ENCODE results near the gene SMIM15. TPM values are rescaled to one million over a fixed set of nuclear protein-coding genes. Genes with fewer than 3 reads are reported as not detected.

SMIM15 gene
- total and polyA plus RNA-seq, 2 donors (not counting 3 experiments of a cell fraction or from before 2014, with no cell fraction given): 18.4 to 48.8 TPM

GRCh38 chr5:61130289-61130688 lies 32.0 kb downstream of the SMIM15 start:
- DNase-seq (ENCODE audit: low read depth, low spot score) (no peak), FAIRE-seq (no peak)
- Histone ChIP-seq H4K20me1 (replicated peaks; ENCODE audit: control insufficient read depth, extremely low read depth, insufficient read depth, low read length) (no peaks in the 10 kb centered on the region), H3K4me3 (replicated peaks in 1 of 3; ENCODE audit: insufficient read depth in 1 of 3, low read depth in 1 of 3, low read length in 3 of 3) (no peak overlapping the region), H3K9me1 (replicated peaks; ENCODE audit: control insufficient read depth, extremely low read depth, insufficient read depth, low read length) (no peaks in the 10 kb centered on the region), H3K79me2 (ENCODE audit: control insufficient read depth, insufficient read depth, low read length) (no peaks in the 10 kb centered on the region), H3K27ac (ENCODE audit: insufficient read depth, low read depth, low read length) (no peak overlapping the region), H3K36me3 (ENCODE audit: control insufficient read depth in 2 of 2, extremely low read depth in 1 of 2, insufficient read depth in 2 of 2, low read length in 2 of 2) (no peaks in the 10 kb centered on the region), H3K27me3 (ENCODE audit: control insufficient read depth in 2 of 2, insufficient read depth in 2 of 2, low read length in 2 of 2) (no peaks in the 10 kb centered on the region), H3K9me3 (replicated peaks; ENCODE audit: control insufficient read depth, insufficient read depth, low read length) (no peaks in the 10 kb centered on the region), H3K9ac (replicated peaks; ENCODE audit: extremely low read depth, insufficient read depth, low read length) (no peak overlapping the region), H2AFZ (ENCODE audit: low read depth, low read length) (no peak overlapping the region), H3K4me2 (ENCODE audit: insufficient read depth, low read length) (no peak overlapping the region), H3K4me1 (ENCODE audit: control insufficient read depth, extremely low read depth, insufficient read depth, low read length) (no peaks in the 10 kb centered on the region)
- ChIA-PET POLR2A (no interaction called here), CTCF (no interaction called here)
- no TSS peak for BruUV-seq (replicated peaks)
- intact Hi-C loops (cut with micrococcal nuclease): no loop called here
- TF ChIP-seq EZH2 (IDR thresholded peaks at IDR 0.05; ENCODE audit: borderline replicate concordance, low read depth, low read length, severe bottlenecking): no peak
- no peak for TF ChIP-seq POLR2AphosphoS5 (IDR thresholded peaks at IDR 0.05; ENCODE audit: insufficient read depth, low read depth, low read length)
- no peak for TF ChIP-seq MYC (IDR thresholded peaks at IDR 0.05; ENCODE audit: low read depth, low read length)
- TF ChIP-seq, protein P1, sequence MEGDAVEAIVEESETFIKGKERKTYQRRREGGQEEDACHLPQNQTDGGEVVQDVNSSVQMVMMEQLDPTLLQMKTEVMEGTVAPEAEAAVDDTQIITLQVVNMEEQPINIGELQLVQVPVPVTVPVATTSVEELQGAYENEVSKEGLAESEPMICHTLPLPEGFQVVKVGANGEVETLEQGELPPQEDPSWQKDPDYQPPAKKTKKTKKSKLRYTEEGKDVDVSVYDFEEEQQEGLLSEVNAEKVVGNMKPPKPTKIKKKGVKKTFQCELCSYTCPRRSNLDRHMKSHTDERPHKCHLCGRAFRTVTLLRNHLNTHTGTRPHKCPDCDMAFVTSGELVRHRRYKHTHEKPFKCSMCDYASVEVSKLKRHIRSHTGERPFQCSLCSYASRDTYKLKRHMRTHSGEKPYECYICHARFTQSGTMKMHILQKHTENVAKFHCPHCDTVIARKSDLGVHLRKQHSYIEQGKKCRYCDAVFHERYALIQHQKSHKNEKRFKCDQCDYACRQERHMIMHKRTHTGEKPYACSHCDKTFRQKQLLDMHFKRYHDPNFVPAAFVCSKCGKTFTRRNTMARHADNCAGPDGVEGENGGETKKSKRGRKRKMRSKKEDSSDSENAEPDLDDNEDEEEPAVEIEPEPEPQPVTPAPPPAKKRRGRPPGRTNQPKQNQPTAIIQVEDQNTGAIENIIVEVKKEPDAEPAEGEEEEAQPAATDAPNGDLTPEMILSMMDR (IDR thresholded peaks at IDR 0.05; ENCODE audit: extremely low read depth in 1 of 2, insufficient read depth in 1 of 2, low read depth in 1 of 2, low read length in 2 of 2): no peak
- TF ChIP-seq POLR2A (IDR thresholded peaks at IDR 0.05; ENCODE audit: low read depth, low read length): no peak
- TF ChIP-seq JUN (IDR thresholded peaks at IDR 0.05; ENCODE audit: borderline replicate concordance, insufficient read depth, insufficient read length, low read depth): no peak
- TF ChIP-seq GATA2 (IDR thresholded peaks at IDR 0.05; ENCODE audit: insufficient read depth, insufficient read length, low read depth, low read length): no peak
- TF ChIP-seq, protein P2, sequence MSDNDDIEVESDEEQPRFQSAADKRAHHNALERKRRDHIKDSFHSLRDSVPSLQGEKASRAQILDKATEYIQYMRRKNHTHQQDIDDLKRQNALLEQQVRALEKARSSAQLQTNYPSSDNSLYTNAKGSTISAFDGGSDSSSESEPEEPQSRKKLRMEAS (IDR thresholded peaks at IDR 0.05; ENCODE audit: insufficient read depth, insufficient read length): no peak
- TF ChIP-seq FOS (IDR thresholded peaks at IDR 0.05; ENCODE audit: borderline replicate concordance, insufficient read depth, low read length): no peak
- dilution Hi-C loops (cut with MboI; ENCODE audit: extremely low pct_ligation_motif_present, low sequenced_read_pairs): no loop called here
